ENCODE measurements around the gene RBM34. TPM values are rescaled to one million over a fixed set of nuclear protein-coding genes. Genes with fewer than 3 reads are reported as not detected.

RBM34 gene
- total RNA-seq, 1 donor: 55.2 TPM

GRCh38 chr1:235129774-235130570, 31.1 kb downstream of the RBM34 start:
- TF ChIP-seq, protein P1, sequence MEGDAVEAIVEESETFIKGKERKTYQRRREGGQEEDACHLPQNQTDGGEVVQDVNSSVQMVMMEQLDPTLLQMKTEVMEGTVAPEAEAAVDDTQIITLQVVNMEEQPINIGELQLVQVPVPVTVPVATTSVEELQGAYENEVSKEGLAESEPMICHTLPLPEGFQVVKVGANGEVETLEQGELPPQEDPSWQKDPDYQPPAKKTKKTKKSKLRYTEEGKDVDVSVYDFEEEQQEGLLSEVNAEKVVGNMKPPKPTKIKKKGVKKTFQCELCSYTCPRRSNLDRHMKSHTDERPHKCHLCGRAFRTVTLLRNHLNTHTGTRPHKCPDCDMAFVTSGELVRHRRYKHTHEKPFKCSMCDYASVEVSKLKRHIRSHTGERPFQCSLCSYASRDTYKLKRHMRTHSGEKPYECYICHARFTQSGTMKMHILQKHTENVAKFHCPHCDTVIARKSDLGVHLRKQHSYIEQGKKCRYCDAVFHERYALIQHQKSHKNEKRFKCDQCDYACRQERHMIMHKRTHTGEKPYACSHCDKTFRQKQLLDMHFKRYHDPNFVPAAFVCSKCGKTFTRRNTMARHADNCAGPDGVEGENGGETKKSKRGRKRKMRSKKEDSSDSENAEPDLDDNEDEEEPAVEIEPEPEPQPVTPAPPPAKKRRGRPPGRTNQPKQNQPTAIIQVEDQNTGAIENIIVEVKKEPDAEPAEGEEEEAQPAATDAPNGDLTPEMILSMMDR (IDR thresholded peaks at IDR 0.05; ENCODE audit: insufficient read depth, low read length): no peak
- H3K4me3 ChIP-seq (ENCODE audit: low read depth, low read length): no peak overlapping the region
- no peak for DNase-seq (ENCODE audit: low read depth)

- H3K4me3 ChIP-seq (ENCODE audit: low read depth, low read length): peak within 1 kb of the TSS; percentile 97
- TF ChIP-seq, protein P1 (IDR thresholded peaks at IDR 0.05; ENCODE audit: insufficient read depth, low read length): no peak
- DNase-seq (ENCODE audit: low read depth): peak; percentile 98
Measured at GRCh38 chr1:235128456-235129328, 32.4 kb downstream of the RBM34 start, which contains the start of gene TOMM20. Gene TOMM20 (minus strand): TSS chr1:235128837. CDS start chr1:235128715, 122 bp downstream.

GRCh38 chr1:235127732-235128455, 33.2 kb downstream of the RBM34 start:
- DNase-seq (ENCODE audit: low read depth): peak; percentile 34
- H3K4me3 ChIP-seq (ENCODE audit: low read depth, low read length): peak overlapping the region; percentile 97
- TF ChIP-seq, protein P1 (IDR thresholded peaks at IDR 0.05; ENCODE audit: insufficient read depth, low read length): no peak

DNA sequence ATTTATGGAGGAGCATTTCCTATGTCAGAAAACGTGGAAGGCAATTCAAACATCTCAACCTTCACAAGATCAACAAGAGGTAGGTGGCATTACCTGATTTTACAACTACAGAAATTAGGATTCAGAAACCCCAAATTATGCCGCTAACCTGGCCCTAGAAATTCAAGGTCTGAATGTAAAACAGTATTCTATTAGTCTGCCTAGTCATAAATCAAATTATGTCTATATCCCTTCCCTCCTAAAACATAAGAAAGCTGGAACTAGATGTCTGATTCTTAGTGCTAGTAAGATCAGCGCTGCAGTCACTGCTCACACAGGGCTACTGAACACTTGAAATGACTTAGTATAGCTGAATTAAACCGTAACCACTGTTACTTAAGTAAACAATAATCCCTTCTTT, 33.8 kb downstream of the RBM34 start:
- peak; percentile 20 for DNase-seq (ENCODE audit: low read depth)
- H3K4me3 ChIP-seq (ENCODE audit: low read depth, low read length): peak overlapping the region; percentile 97
- TF ChIP-seq, protein P1 (IDR thresholded peaks at IDR 0.05; ENCODE audit: insufficient read depth, low read length): no peak

- no peak for DNase-seq (ENCODE audit: low read depth)
- no peak overlapping the region for H3K4me3 ChIP-seq (ENCODE audit: low read depth, low read length)
- TF ChIP-seq, protein P1 (IDR thresholded peaks at IDR 0.05; ENCODE audit: insufficient read depth, low read length): no peak
Measured at GRCh38 chr1:235124665-235125064, 36.4 kb downstream of the RBM34 start.

GRCh38 chr1:235124111-235124510, 36.9 kb downstream of the RBM34 start:
- no peak overlapping the region for H3K4me3 ChIP-seq (ENCODE audit: low read depth, low read length)
- no peak for DNase-seq (ENCODE audit: low read depth)
- TF ChIP-seq, protein P1 (IDR thresholded peaks at IDR 0.05; ENCODE audit: insufficient read depth, low read length): no peak
